Spleen (tissue), 7 donors: ENCODE data around the gene EFR3B.
"Not testable (repeated sequence)": the region's sequence is repeated elsewhere in the genome, so short reads cannot be mapped to it uniquely, and the experiment has no call there.

ENCODE experiments used
- POLR2A ChIP-seq, 3 donors: fragments of 450-650 bp; IDR thresholded peaks; one replicate each; pipeline ENCODE4 v1.5.1; 2017; ENCODE audit warnings: antibody characterized with exemption in 3 of 3, mild to moderate bottlenecking in 1 of 3
- TF ChIP-seq, protein P1 (sequence below), 11 experiments: fragments of 200-600 bp in 7 of 11; fragments of 450-650 bp in 4 of 11; sonication (generic) in 4 of 11; IDR thresholded peaks in 8 of 11; conservative IDR thresholded peaks in 3 of 11; 1 replicate in 7 of 11; 2 replicates in 4 of 11; pipeline versions ENCODE4 v1.4.0 to v1.8.0; 2016 to 2021; ENCODE audit warnings: antibody characterized with exemption in 11 of 11, inconsistent platforms in 4 of 11, mild to moderate bottlenecking in 1 of 11
- donor health status: DM: no; HTN: no; CAD: no; lungs with moderate emphysema.
- donor health status: DM: no; HTN: no; CAD: no.
- donor health status: DM: no; HTN: no; CAD: no.

DNA sequence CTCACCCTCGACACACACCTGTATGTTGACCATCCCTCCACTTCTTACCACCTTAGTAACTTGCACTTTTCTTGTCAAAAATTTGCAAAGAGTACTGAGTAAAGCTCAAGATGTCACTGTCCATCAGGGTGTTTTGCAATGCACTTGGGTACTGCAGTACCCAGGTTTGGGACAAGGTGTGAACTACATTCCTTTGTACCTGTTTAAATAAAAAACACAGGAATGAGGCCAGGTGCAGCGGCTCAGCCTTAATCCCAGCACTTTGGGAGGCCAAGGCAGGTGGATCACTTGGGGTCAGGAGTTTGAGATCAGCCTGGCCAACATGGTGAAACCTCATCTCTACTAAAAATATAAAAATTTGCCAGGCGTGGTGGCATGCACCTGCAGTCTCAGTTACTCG lies 98.7 kb downstream of the EFR3B start:
- TF ChIP-seq, protein P1, sequence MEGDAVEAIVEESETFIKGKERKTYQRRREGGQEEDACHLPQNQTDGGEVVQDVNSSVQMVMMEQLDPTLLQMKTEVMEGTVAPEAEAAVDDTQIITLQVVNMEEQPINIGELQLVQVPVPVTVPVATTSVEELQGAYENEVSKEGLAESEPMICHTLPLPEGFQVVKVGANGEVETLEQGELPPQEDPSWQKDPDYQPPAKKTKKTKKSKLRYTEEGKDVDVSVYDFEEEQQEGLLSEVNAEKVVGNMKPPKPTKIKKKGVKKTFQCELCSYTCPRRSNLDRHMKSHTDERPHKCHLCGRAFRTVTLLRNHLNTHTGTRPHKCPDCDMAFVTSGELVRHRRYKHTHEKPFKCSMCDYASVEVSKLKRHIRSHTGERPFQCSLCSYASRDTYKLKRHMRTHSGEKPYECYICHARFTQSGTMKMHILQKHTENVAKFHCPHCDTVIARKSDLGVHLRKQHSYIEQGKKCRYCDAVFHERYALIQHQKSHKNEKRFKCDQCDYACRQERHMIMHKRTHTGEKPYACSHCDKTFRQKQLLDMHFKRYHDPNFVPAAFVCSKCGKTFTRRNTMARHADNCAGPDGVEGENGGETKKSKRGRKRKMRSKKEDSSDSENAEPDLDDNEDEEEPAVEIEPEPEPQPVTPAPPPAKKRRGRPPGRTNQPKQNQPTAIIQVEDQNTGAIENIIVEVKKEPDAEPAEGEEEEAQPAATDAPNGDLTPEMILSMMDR (IDR thresholded peaks at IDR 0.05 in 8 of 11, conservative IDR thresholded peaks at IDR 0.05 in 3 of 11) = not testable (repeated sequence)
- not testable (repeated sequence) for TF ChIP-seq POLR2A (IDR thresholded peaks at IDR 0.05)
